Neural progenitor cell (in vitro differentiated cells): ENCODE measurements around the gene C10orf105. TPM values are rescaled to one million over a fixed set of nuclear protein-coding genes. Genes with fewer than 3 reads are reported as not detected.

Experiments
- DNase-seq: peaks from one replicate; pipeline ENCODE4 v3.0.0-alpha.2; 2016; ENCODE audit warnings: low spot score
- H2AFZ ChIP-seq: fragments of 200-600 bp; sonication (generic); replicated peaks from 2 replicates; pipeline ENCODE4 v1.6.1; 2016; ENCODE audit warnings: antibody characterized with exemption
- H3F3A ChIP-seq: fragments of 200-600 bp; sonication (generic); 2 replicates; pipeline ENCODE4 v1.6.1; 2016; ENCODE audit warnings: antibody characterized with exemption, low read depth
- H3K27ac ChIP-seq: fragments of 200-600 bp; sonication (generic); 2 replicates; pipeline ENCODE4 v1.5.1; 2016; ENCODE audit warnings: mild to moderate bottlenecking
- H3K27me3 ChIP-seq: fragments of 200-600 bp; sonication (generic); 2 replicates; pipeline ENCODE4 v1.6.1; 2016; ENCODE audit warnings: mild to moderate bottlenecking, moderate library complexity
- H3K36me3 ChIP-seq: fragments of 200-600 bp; sonication (generic); 2 replicates; pipeline ENCODE4 v1.5.1; 2016
- H3K4me1 ChIP-seq: fragments of 200-600 bp; sonication (generic); 2 replicates; pipeline ENCODE4 v1.6.1; 2016; ENCODE audit warnings: mixed run types
- H3K4me2 ChIP-seq: fragments of 200-600 bp; sonication (generic); 2 replicates; pipeline ENCODE4 v1.6.1; 2016
- H3K4me3 ChIP-seq: fragments of 200-600 bp; sonication (generic); 2 replicates; pipeline ENCODE4 v1.5.1; 2016
- H3K79me2 ChIP-seq: fragments of 200-600 bp; sonication (generic); 2 replicates; pipeline ENCODE4 v1.6.1; 2016; ENCODE audit warnings: low read depth
- H3K9ac ChIP-seq: fragments of 200-600 bp; sonication (generic); 2 replicates; pipeline ENCODE4 v1.6.1; 2016
- H3K9me3 ChIP-seq: fragments of 200-600 bp; sonication (generic); 2 replicates; pipeline ENCODE4 v1.5.1; 2016; ENCODE audit warnings: low read depth
- H4K20me1 ChIP-seq: fragments of 200-600 bp; sonication (generic); 2 replicates; pipeline ENCODE4 v1.6.1; 2016; ENCODE audit warnings: low read depth
- H3K27ac Mint-ChIP-seq: 3 replicates; pipeline ENCODE4 v1.8.0; 2021; ENCODE audit warnings: mixed read lengths
- H3K27me3 Mint-ChIP-seq: 2 replicates; pipeline ENCODE4 v1.8.0; 2022; ENCODE audit warnings: low read depth, mild to moderate bottlenecking, inconsistent platforms, moderate library complexity, mixed read lengths; ENCODE audit not compliant: insufficient read depth
- H3K36me3 Mint-ChIP-seq: 3 replicates; pipeline ENCODE4 v1.8.0; 2021; ENCODE audit warnings: mixed read lengths
- H3K4me1 Mint-ChIP-seq: 3 replicates; pipeline ENCODE4 v1.8.0; 2021; ENCODE audit warnings: mixed read lengths
- H3K4me3 Mint-ChIP-seq: 3 replicates; pipeline ENCODE4 v1.8.0; 2021; ENCODE audit warnings: mild to moderate bottlenecking, moderate library complexity, mixed read lengths
- H3K9me3 Mint-ChIP-seq: 3 replicates; pipeline ENCODE4 v1.8.0; 2020; ENCODE audit warnings: mixed read lengths
- EZH2 ChIP-seq: fragments of 200-600 bp; sonication (generic); IDR thresholded peaks from 2 replicates; pipeline ENCODE4 v1.6.1; 2017; ENCODE audit warnings: antibody characterized with exemption, mild to moderate bottlenecking, moderate library complexity
- EZH2phosphoT487 ChIP-seq: fragments of 200-600 bp; sonication (generic); IDR thresholded peaks from 2 replicates; pipeline ENCODE4 v1.6.1; 2017; ENCODE audit warnings: antibody characterized with exemption
- total RNA-seq: library from RNA; depleted of rRNA; stranded (reverse); fragments of >200 nt; gene quantifications from 2 replicates; pipeline ENCODE4 v1.2.3, GENCODE V29; 2015; ENCODE audit warnings: low replicate concordance
- TF ChIP-seq, protein P1 (sequence below): fragments of 200-600 bp; sonication (generic); IDR thresholded peaks from 2 replicates; pipeline ENCODE4 v1.5.1; 2017; ENCODE audit warnings: antibody characterized with exemption, mild to moderate bottlenecking

C10orf105 gene
- total RNA-seq, 1 donor from 2014 or later, result 0.39 TPM

DNA sequence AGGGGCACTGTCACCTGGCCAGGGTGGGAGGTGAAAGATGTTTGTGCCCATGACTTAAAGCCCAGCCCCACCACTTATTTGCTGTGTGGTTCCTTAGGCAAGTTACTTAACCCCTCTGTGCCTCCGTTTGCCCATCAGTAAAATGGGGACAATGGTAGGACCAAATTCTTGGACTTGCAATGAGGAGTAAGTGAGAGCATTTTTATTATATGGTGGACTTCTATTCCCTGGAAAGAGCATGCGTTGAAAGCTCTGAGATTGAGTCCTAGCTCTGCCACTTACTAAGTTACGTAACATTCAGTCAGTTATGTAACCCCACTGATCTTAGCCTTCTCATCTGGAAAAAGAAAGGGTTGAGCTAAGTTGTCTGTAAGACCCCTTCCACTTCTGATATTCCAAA, 35.0 kb upstream of the C10orf105 start:
- H3F3A ChIP-seq, result peaks cover 7% of the 10 kb centered on the region
- no peak overlapping the region for H3K9ac ChIP-seq
- Mint-ChIP-seq H3K4me3 (no peak overlapping the region), H3K36me3 (no peaks in the 10 kb centered on the region), H3K4me1 (peaks cover 26% of the 10 kb centered on the region), H3K27me3 (peaks cover 8% of the 10 kb centered on the region), H3K27ac (no peak overlapping the region), H3K9me3 (no peaks in the 10 kb centered on the region)
- DNase-seq, result no peak
- H3K4me2 ChIP-seq, result no peak overlapping the region
- H3K27ac ChIP-seq, result no peak overlapping the region
- H3K9me3 ChIP-seq, result no peaks in the 10 kb centered on the region
- no peaks in the 10 kb centered on the region for H3K79me2 ChIP-seq
- H3K4me1 ChIP-seq, result peaks cover 14% of the 10 kb centered on the region
- no peaks in the 10 kb centered on the region for H3K36me3 ChIP-seq
- no peak overlapping the region for H3K4me3 ChIP-seq
- no peak overlapping the region for H2AFZ ChIP-seq
- TF ChIP-seq, protein P1, sequence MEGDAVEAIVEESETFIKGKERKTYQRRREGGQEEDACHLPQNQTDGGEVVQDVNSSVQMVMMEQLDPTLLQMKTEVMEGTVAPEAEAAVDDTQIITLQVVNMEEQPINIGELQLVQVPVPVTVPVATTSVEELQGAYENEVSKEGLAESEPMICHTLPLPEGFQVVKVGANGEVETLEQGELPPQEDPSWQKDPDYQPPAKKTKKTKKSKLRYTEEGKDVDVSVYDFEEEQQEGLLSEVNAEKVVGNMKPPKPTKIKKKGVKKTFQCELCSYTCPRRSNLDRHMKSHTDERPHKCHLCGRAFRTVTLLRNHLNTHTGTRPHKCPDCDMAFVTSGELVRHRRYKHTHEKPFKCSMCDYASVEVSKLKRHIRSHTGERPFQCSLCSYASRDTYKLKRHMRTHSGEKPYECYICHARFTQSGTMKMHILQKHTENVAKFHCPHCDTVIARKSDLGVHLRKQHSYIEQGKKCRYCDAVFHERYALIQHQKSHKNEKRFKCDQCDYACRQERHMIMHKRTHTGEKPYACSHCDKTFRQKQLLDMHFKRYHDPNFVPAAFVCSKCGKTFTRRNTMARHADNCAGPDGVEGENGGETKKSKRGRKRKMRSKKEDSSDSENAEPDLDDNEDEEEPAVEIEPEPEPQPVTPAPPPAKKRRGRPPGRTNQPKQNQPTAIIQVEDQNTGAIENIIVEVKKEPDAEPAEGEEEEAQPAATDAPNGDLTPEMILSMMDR, result no peak
- TF ChIP-seq EZH2phosphoT487, result no peak
- TF ChIP-seq EZH2, result no peak
- no peaks in the 10 kb centered on the region for H3K27me3 ChIP-seq
- no peaks in the 10 kb centered on the region for H4K20me1 ChIP-seq

DNA sequence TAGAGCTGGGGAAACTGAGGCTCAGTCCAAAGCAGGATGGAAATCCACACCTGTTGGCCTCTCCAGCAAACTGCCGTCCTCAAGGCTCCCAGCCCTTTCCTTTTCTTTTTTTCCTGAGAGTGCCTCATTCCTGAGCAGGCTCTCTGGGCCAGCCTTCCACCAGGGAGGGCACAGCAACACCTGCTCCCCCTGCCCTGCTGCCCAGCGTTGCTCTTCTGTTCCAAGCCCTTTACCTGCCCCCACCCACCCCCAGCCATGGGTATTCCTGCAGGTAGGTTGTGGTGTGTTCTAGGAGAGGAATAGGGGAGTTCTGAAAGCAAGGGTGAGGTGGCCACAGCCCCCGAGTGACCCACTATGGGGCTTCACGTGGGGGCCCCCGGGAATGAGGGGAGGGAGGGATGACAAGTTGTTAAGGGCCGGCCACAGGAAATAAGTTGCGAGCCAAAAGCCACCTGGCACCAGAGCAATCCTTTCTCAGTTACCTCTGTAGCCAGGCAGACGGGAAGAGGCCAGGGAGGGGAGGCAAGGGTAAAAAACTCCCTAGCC, 34.5 kb upstream of the C10orf105 start:
- Histone ChIP-seq H3K4me1 (peaks cover 14% of the 10 kb centered on the region), H3K79me2 (no peaks in the 10 kb centered on the region), H3K27ac (no peak overlapping the region), H2AFZ (no peak overlapping the region), H3K9me3 (no peaks in the 10 kb centered on the region), H3K36me3 (no peaks in the 10 kb centered on the region), H3K9ac (no peak overlapping the region), H4K20me1 (no peaks in the 10 kb centered on the region), H3K4me3 (no peak overlapping the region), H3F3A (peaks cover 7% of the 10 kb centered on the region), H3K4me2 (no peak overlapping the region), H3K27me3 (no peaks in the 10 kb centered on the region)
- no peaks in the 10 kb centered on the region for H3K36me3 Mint-ChIP-seq
- H3K4me3 Mint-ChIP-seq, result no peak overlapping the region
- TF ChIP-seq EZH2phosphoT487 (no peak), EZH2 (no peak)
- TF ChIP-seq, protein P1, result no peak
- no peak overlapping the region for H3K27ac Mint-ChIP-seq
- peaks cover 8% of the 10 kb centered on the region for H3K27me3 Mint-ChIP-seq
- H3K4me1 Mint-ChIP-seq, result peaks cover 29% of the 10 kb centered on the region
- DNase-seq, result no peak
- H3K9me3 Mint-ChIP-seq, result no peaks in the 10 kb centered on the region

DNA sequence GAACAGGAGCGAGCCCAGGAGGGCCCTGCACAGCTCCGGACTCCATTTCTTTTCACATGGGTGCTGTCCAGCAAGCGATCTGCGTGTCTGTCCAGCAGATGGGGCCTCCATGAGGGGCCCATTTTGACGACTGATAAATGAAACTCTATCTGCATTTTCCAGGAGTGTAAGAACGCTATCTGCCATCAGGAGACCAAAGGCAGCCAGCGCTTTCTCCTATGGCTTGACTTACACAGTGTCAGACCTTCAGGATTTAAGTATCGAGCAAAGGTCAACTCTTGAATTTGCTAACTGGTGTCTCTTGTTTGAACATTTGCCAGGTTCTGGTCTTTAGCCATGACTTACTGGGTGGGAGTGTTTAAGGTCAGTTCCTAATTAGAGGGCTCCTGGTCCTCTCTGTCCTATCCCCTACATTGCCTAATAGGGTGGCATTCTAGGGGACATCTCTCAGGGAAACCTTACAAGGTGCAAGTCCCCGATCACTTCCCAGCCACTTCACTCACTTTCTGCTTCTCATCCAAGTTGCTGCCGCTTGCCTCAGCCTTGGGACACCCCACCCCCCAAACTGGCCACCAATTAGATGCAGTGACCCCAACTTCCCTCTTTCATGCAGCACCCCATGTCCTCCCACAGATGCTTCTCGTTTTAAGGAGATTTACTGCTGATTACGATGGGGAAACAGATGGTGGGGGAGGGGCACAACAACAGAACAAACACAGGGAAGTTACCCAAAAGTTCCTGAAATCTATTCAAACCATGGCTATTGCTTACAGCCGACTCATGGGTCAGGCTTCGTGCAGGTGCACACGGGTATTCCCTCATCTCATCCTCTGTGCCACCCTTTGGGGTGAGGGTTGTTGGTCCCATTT, 33.7 kb upstream of the C10orf105 start:
- TF ChIP-seq, protein P1, result no peak
- TF ChIP-seq EZH2 (no peak), EZH2phosphoT487 (no peak)
- no peak overlapping the region for H3K4me2 ChIP-seq
- peaks cover 7% of the 10 kb centered on the region for H3F3A ChIP-seq
- Mint-ChIP-seq H3K36me3 (no peaks in the 10 kb centered on the region), H3K27me3 (peaks cover 8% of the 10 kb centered on the region), H3K9me3 (no peaks in the 10 kb centered on the region), H3K27ac (peak overlapping the region; percentile 24), H3K4me3 (no peak overlapping the region), H3K4me1 (peaks cover 36% of the 10 kb centered on the region)
- H3K4me1 ChIP-seq, result peaks cover 15% of the 10 kb centered on the region
- DNase-seq, result no peak
- H2AFZ ChIP-seq, result no peak overlapping the region
- no peaks in the 10 kb centered on the region for H3K9me3 ChIP-seq
- no peaks in the 10 kb centered on the region for H4K20me1 ChIP-seq
- peak overlapping the region; percentile 37 for H3K9ac ChIP-seq
- H3K27ac ChIP-seq, result no peak overlapping the region
- no peaks in the 10 kb centered on the region for H3K36me3 ChIP-seq
- H3K79me2 ChIP-seq, result no peaks in the 10 kb centered on the region
- H3K27me3 ChIP-seq, result no peaks in the 10 kb centered on the region
- H3K4me3 ChIP-seq, result no peak overlapping the region
